ENCODE results near the gene EFNB1.

- no peak for TF ChIP-seq CTCF (IDR thresholded peaks at IDR 0.05; ENCODE audit: insufficient read depth, low read depth, low read length)
- no peak for TF ChIP-seq EZH2 (IDR thresholded peaks at IDR 0.05; ENCODE audit: insufficient read depth, low read length)
Observed at GRCh38 chrX:68837119-68837518, 8.3 kb downstream of the EFNB1 start.

All from astrocyte (in vitro differentiated cells and primary cell).